ENCODE results near the gene HIRA.
A peak's percentile ranks its signal among the peaks of the same experiment; 100 is the strongest.
"Not testable (repeated sequence)": the region's sequence is repeated elsewhere in the genome, so short reads cannot be mapped to it uniquely, and the experiment has no call there.

The HIRA gene

DNA sequence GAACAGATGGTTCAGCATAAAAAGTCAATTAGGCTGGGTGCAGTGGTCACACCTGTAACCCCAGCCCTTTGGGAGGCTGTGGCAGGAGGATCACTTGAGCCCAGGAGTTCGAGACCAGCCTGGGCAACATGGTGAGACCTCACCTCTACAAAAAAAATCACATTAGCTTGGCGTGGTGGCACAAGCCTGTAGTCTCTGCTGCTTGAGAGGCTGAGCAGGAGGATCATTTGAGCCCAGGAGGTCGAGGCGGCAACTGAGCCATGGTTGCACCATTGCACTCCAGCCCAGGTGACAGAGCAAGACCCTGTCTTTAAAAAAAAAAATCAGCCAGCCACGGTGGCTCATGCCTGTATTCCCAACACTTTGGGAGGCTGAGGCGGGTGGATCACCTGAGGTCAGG lies 108.1 kb downstream of the HIRA start:
- DNase-seq: not testable (repeated sequence)

DNA sequence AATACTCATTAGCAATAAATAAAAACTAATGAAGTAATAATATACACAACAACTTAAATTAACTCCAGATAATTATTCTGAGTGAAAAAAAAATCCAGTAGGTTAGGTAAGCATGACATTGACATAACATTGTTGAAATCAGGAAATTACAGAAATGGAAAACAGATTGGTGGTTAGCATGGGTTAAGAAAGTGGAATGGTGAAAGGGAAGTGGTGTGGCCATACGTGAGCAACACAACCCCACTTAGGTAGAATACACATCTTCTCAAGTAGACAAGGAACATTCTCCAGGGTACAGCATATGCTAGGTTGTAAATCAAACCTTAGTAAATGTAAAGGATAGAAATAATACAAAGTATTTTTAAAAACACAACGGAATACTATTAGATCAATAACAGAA lies 109.8 kb downstream of the HIRA start:
- DNase-seq: no peak

GRCh38 chr22:19320136-19320535 lies 111.4 kb downstream of the HIRA start:
- not testable (repeated sequence) for DNase-seq

GRCh38 chr22:19319281-19319680 lies 112.3 kb downstream of the HIRA start:
- DNase-seq: no peak

- DNase-seq: no peak
These were observed 113.7 kb downstream of the HIRA start for GRCh38 chr22:19317865-19318264.

DNA sequence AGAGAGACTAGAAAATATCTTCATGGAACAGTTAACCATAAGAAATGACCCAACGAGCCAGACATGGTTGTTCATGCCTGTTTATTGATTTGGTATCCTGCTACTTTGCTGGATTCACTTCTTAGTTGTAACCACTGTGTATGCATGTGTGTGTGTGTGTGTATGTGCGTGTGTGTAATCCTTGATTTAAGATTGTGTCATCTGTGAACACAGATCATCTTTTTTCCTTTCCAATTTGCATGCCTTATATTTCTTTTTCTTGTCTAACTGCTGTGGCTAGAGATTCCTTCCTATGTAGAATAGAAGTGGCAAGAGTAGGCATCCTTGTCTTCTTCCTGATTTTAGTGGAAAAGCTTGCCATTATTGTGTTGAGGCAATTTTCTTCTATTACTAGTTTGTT lies 123.7 kb downstream of the HIRA start:
- no peak for DNase-seq

DNA sequence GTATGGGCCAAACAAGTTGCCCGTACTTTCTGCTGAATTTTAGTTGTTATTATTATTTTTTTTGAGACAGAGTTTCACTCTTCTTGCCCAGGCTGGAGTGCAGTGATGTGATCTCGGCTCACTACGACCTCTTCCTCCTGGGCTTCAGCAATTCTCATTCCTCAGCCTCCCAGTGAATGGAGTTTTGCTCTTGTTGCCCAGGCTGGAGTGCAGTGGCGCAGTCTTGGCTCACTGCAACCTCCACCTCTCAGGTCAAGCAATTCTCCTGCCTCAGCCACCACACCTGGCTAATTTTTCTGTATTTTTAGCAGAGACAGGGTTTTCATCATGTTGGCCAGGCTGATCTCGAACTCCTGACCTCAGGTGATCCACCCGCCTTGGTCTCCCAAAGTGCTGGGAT lies 125.0 kb downstream of the HIRA start:
- not testable (repeated sequence) for DNase-seq

GRCh38 chr22:19304547-19304946 lies 127.0 kb downstream of the HIRA start:
- DNase-seq: no peak

DNA sequence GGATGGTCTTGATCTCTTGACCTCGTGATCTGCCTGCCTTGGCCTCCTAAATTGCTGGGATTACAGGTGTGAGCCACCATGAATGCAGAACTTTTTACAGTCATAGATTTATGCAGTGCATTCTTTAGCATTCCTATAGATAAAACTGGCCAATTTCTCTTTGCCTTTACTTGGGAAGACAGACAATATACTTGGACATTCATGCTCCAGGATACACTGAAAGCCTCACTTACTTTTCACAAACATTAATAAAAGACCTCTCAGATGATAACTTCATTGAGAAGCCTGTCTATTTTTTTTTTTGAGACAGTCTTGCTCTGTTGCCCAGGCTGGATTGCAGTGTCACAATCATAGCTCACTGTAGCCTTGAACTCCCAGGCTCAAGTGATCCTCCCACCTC lies 127.7 kb downstream of the HIRA start:
- DNase-seq: no peak

DNA sequence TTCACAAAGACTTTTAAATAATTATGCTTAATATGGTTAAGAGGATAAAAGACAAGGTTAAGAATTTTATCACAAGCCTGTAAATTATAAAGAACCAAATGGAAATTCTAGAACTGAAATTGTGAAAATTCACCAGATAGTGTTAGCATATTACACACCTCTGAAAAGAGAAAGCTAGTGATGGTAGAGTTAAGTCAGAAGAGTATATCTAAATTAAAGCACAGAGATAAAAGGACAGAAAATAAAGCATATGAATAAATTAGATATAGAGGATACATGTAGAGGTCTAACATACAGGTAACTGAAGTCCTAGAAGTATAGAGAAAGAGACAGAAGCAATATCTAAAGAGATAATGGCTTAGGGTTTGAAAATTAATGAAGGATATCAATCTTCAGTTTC lies 135.8 kb downstream of the HIRA start:
- DNase-seq: no peak

DNA sequence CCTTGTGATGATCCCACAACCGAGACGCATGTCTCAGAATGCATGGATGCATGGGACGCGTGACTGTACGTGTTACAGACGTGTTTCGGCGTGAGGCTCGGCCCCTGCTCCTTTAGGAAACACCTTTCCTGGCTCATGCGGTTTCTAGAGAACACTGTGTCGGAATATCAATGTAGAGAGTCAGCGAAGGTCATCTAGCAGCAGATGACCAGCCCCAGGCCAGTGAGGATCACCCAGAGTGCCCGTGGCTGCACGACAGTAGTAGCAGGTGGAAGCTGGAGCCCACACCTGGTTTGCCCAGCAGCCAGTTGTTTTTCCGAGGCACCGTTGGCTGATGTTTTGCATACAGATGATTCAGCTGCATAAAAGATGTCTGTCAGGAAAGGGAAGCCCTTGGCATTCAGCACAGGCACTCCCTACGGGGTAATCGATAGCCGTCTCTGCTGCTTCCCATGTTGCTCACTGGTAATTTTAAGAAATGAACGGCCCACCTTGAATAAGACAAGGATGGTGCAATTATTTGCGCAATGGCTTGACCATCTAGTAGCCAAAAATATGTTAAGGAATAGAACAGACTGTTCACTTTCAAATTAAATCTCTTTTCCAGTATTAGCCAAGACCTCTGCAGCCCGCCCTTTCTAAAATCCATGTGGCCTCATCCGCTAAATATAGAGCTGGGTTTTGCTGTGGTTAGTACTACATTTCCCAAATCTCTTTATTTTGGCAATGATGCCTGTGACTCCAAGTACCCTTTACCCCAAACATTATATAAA lies 138.9 kb downstream of the HIRA start:
- DNase-seq: no peak

DNA sequence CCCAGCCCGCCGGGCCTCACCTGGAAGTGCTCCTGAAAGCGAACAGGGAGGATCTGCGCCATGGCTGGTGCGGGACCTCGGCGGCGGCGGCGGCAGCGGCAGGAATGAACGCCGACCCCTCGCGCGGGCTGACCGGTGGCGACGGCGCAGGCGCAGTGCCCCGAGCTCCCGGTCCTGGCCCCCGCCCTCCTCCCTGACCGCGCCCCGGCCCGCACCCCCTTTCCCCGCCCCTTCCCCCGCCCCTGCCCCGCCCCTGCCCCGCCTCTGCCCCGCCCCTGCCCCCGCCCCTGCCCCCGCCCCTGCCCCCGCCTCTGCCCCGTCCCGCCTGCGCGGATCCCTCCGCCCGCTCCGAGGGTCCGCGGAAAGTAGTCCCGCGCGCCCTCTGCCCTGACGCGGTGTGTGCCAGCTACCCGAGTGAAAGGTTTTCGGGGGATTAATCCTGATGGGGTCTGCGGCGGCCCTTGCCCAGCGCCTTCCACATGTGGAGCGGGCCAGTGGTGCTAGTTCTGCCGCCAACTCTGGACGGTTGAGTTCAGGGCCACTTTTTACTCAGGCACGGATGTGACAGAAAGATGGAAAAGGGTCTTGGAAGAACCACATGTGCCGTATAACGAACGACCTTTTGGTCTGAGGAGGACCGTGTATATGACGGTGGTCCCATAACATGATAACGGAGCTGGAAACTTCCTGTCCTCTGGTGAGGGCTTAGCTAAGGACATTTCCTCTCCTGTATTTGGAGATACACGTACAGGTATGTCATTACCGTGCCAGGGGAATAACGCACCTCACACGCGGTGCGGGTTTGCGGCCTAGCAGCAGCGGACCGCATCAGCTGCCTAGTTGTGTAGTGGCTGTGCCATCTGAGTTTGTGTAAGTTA lies 139.7 kb downstream of the HIRA start, which contains the start of gene CLTCL1:
Gene CLTCL1 (minus strand): TSS at position 140 of the 878 bp plus-strand sequence. CDS start 78 bp downstream, at position 62.
- peak; percentile 65 for DNase-seq

DNA sequence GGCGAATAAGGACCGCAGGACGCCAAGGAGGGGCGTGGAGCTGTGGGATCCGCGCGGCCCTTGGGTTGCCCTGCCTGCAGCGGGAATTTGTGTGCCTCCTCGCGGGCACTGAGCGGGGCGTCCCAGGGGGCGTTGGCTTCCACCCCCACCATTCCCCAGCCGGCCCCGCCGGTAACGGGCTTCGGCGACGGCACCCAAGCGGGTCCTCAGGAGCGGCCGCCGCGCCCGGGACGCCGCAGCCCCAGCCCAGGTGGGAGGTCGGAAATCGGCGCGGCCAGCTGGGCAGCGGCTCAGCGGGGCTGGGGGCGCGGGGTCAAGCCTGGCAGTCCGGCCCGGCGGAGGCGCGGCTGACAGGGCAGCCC lies 140.3 kb downstream of the HIRA start:
- DNase-seq: peak; percentile 4

GRCh38 chr22:19290400-19291217 lies 140.9 kb downstream of the HIRA start:
- DNase-seq: no peak

DNA sequence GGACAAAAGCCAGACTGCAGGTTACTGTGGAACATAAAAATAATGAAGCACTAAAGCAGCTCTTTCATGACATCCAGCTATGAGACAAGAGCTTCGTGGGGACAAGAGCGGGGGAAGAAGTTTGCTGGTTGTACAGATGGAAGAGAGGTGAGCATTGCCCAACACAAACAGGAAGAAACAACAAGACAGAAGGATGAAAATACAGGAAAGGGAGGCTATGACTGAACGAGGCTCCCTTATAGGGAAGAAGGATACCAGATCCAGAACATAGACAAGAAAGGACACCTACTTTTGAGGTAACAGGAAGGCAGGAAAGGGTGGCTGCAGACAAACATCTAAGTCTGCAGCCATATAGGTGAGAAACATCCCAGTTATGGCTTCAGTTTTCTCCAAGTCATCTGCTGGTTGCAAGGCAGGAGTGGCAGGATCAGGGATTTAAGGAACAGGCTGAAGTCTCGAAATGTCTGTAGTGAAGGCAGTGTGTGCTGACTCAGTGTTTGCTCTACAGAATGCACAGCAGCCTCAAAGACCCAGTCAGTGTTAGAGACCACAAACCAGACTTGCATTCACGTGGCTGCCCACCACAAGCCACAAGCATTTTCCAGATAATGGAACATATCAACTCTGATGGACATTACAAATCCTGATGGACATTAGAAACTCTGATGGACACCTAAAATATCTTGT lies 141.9 kb downstream of the HIRA start:
- no peak for DNase-seq

GRCh38 chr22:19287889-19288288 lies 143.6 kb downstream of the HIRA start:
- no peak for DNase-seq

DNA sequence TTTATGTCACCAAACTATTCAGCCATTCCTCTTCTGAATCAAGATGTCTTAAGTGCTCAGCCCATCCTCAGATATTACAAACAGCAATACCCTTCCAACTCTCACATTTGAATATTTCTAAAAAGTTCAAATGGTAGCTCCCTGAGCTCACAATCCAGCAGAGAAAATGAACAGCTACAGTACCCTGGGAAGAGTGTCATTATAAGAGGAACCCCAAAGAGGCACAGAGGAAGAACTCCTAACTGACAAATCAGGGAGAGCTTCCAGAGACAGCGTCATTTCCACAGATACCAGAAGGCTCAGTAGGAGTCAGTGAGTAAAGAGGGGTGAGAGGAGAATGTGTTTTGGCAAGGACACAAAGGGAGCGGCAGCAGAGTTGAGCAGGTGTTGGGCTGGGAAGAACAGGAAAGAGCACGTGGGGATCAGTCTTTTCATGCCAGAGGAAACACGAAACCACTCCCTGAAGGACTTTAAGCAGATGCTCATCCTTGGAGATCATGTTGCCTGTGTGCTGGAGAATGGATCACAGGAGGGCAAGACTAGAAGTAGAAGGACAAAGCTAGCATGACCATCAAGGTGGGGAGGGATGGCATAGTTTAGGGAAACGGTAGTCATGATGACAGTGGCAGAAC lies 144.3 kb downstream of the HIRA start:
- no peak for DNase-seq

DNA sequence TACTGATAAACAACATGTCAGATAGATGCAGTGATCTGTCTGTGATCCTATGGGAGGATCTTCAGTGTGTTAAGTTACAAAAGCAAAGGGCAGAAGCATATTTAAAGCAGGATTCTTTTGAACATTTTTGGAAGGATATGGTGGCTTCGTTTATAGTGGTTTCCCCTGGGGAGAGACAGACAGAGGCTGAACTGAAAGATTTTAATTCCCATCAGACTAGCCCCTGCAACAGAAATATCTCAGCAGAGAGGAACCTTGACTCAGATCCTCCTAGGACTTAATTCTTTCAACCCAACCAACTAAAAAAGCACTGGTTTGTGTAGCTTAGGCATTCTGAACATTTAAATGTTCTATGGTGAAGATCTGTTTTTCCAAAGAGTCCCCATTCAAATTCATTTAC lies 145.7 kb downstream of the HIRA start:
- no peak for DNase-seq
